WTC11 (cell line): ENCODE results near the gene EEFSEC. TPM values are rescaled to one million over a fixed set of nuclear protein-coding genes. Genes with fewer than 3 reads are reported as not detected.

ENCODE experiments used
- ATAC-seq: fragments of 200-7000 bp; cut with Tn5 transposase; 2 replicates; pipeline ENCODE4 v1.10.0; 2021; ENCODE audit warnings: mild to moderate bottlenecking, moderate library complexity
- CTCF ChIA-PET: fragments of 300-600 bp; sonication (Branson Sonifier 250); formaldehyde crosslinking; loops from one replicate; lab custom pipeline; 2021; ENCODE audit warnings: antibody characterized with exemption; lab: Charles Lee
- POLR2A ChIA-PET: fragments of 350-600 bp; sonication (Branson Sonifier 250); formaldehyde crosslinking; loops from one replicate; lab custom pipeline; 2021; ENCODE audit warnings: antibody characterized with exemption; lab: Charles Lee
- DNase-seq: peaks from one replicate; pipeline ENCODE4 v3.0.0; 2021; ENCODE audit warnings: low spot score
- H3K27ac Mint-ChIP-seq: 2 replicates; pipeline ENCODE4 v1.8.0; 2021; ENCODE audit warnings: mixed read lengths
- H3K27me3 Mint-ChIP-seq: 2 replicates; pipeline ENCODE4 v1.8.0; 2021; ENCODE audit warnings: low read depth, mild to moderate bottlenecking, moderate library complexity, mixed read lengths
- H3K36me3 Mint-ChIP-seq: 2 replicates; pipeline ENCODE4 v1.8.0; 2021; ENCODE audit warnings: mixed read lengths
- H3K4me1 Mint-ChIP-seq: 2 replicates; pipeline ENCODE4 v1.8.0; 2022; ENCODE audit warnings: mixed read lengths
- H3K4me3 Mint-ChIP-seq: 2 replicates; pipeline ENCODE4 v1.8.0; 2021; ENCODE audit warnings: mild to moderate bottlenecking, moderate library complexity, mixed read lengths
- H3K9me3 Mint-ChIP-seq: 2 replicates; pipeline ENCODE4 v1.8.0; 2021; ENCODE audit warnings: mixed read lengths
- AR ChIP-seq: fragments of 250-450 bp; sonication (Bioruptor Pico); IDR thresholded peaks from 2 replicates; pipeline ENCODE4 v1.9.0; 2021; ENCODE audit warnings: mild to moderate bottlenecking
- ATF1 ChIP-seq: sonication (generic); formaldehyde crosslinking; IDR thresholded peaks from 2 replicates; pipeline ENCODE4 v1.8.1; 2023; ENCODE audit warnings: mild to moderate bottlenecking, moderate library complexity, missing genetic modification reagents
- ATF6 ChIP-seq: sonication (generic); formaldehyde crosslinking; IDR thresholded peaks from 2 replicates; pipeline ENCODE4 v1.8.1; 2023; ENCODE audit warnings: mild to moderate bottlenecking, missing genetic modification reagents
- CBFB ChIP-seq: sonication (generic); formaldehyde crosslinking; IDR thresholded peaks from 2 replicates; pipeline ENCODE4 v1.8.1; 2022; ENCODE audit warnings: mild to moderate bottlenecking, low read depth, missing genetic modification reagents
- CREB1 ChIP-seq: sonication (generic); formaldehyde crosslinking; IDR thresholded peaks from 2 replicates; pipeline ENCODE4 v1.8.0; 2023; ENCODE audit warnings: mild to moderate bottlenecking, missing genetic modification reagents
- GABPB1 ChIP-seq: sonication (generic); formaldehyde crosslinking; IDR thresholded peaks from 2 replicates; pipeline ENCODE4 v1.8.1; 2023; ENCODE audit warnings: mild to moderate bottlenecking, missing genetic modification reagents
- NR2C2 ChIP-seq: sonication (generic); formaldehyde crosslinking; IDR thresholded peaks from 2 replicates; pipeline ENCODE4 v1.8.0; 2022; ENCODE audit warnings: mild to moderate bottlenecking, missing genetic modification reagents
- RELA ChIP-seq: sonication (generic); formaldehyde crosslinking; IDR thresholded peaks from 2 replicates; pipeline ENCODE4 v1.8.1; 2022; ENCODE audit warnings: missing genetic modification reagents, mild to moderate bottlenecking, borderline replicate concordance
- SP1 ChIP-seq: sonication (generic); formaldehyde crosslinking; conservative IDR thresholded peaks from 2 replicates; pipeline ENCODE4 v1.8.1; 2022; ENCODE audit warnings: missing genetic modification reagents
- USF1 ChIP-seq: sonication (generic); formaldehyde crosslinking; IDR thresholded peaks from 2 replicates; pipeline ENCODE4 v1.8.0; 2022; ENCODE audit warnings: mild to moderate bottlenecking, missing genetic modification reagents
- USF2 ChIP-seq: sonication (generic); formaldehyde crosslinking; IDR thresholded peaks from 2 replicates; pipeline ENCODE4 v1.8.1; 2023; ENCODE audit warnings: mild to moderate bottlenecking, missing genetic modification reagents, moderate library complexity
- ZBTB21 ChIP-seq: sonication (generic); formaldehyde crosslinking; IDR thresholded peaks from 2 replicates; pipeline ENCODE4 v1.8.1; 2023; ENCODE audit warnings: mild to moderate bottlenecking, missing genetic modification reagents, borderline replicate concordance
- ZBTB43 ChIP-seq: sonication (generic); formaldehyde crosslinking; IDR thresholded peaks from 2 replicates; pipeline ENCODE4 v1.8.1; 2023; ENCODE audit warnings: mild to moderate bottlenecking, missing genetic modification reagents
- ZNF671 ChIP-seq: fragments of 250-450 bp; sonication (Bioruptor Pico); IDR thresholded peaks from 2 replicates; pipeline ENCODE4 v1.8.0; 2021; ENCODE audit warnings: mild to moderate bottlenecking
- total RNA-seq: library from RNA; stranded (reverse); gene quantifications from 3 replicates; pipeline ENCODE4 v1.2.3, GENCODE V29; 2021

The EEFSEC gene
- total RNA-seq, 1 experiment from 2014 or later, result 13.7 TPM

- TF ChIP-seq AR (CRISPR knock-in tag), result no peak
- no peak for TF ChIP-seq USF2
- no peak for TF ChIP-seq USF1 (CRISPR knock-in tag)
- TF ChIP-seq, all 79 proteins: peak for 0
These were observed 62.7 kb downstream of the EEFSEC start (continued) for GRCh38 chr3:128215800-128216495.

- H3K36me3 Mint-ChIP-seq, result peaks cover 23% of the 10 kb centered on the region
- ChIA-PET POLR2A (no interaction called here), CTCF (interaction anchor here (0.9 kb wide), 1 partner anchor 8 kb away, joined by 4 read pairs; no protein-coding TSS in a partner anchor)
- H3K4me3 Mint-ChIP-seq, result no peak overlapping the region
- TF ChIP-seq GABPB1 (peak; percentile 95), ZBTB21 (CRISPR knock-in tag) (no peak)
- H3K27ac Mint-ChIP-seq, result no peak overlapping the region
- H3K9me3 Mint-ChIP-seq, result peaks cover 19% of the 10 kb centered on the region
- peaks cover 14% of the 10 kb centered on the region for H3K4me1 Mint-ChIP-seq
- ATAC-seq (no peak), DNase-seq (no peak)
- no peaks in the 10 kb centered on the region for H3K27me3 Mint-ChIP-seq
These were observed 64.6 kb downstream of the EEFSEC start for GRCh38 chr3:128217702-128218547.

- TF ChIP-seq ZNF671 (CRISPR knock-in tag), result no peak
- TF ChIP-seq CREB1 (CRISPR knock-in tag), result no peak
- no peak for TF ChIP-seq ATF1
- no peak overlapping the region for H3K27ac Mint-ChIP-seq
- peaks cover 27% of the 10 kb centered on the region for H3K9me3 Mint-ChIP-seq
- no peak for ATAC-seq
- H3K27me3 Mint-ChIP-seq, result no peaks in the 10 kb centered on the region
- peaks cover 31% of the 10 kb centered on the region for H3K36me3 Mint-ChIP-seq
- no peak for DNase-seq
- ChIA-PET POLR2A (no interaction called here), CTCF (interaction anchor here (0.9 kb wide), 1 partner anchor 8 kb away, joined by 4 read pairs; no protein-coding TSS in a partner anchor)
- no peak overlapping the region for H3K4me3 Mint-ChIP-seq
- peaks cover 14% of the 10 kb centered on the region for H3K4me1 Mint-ChIP-seq
These were observed 65.4 kb downstream of the EEFSEC start for GRCh38 chr3:128218548-128219257.

- POLR2A ChIA-PET, result interaction anchor here (0.6 kb wide), 1 partner anchor 477 kb away, joined by 6 read pairs; no protein-coding TSS in a partner anchor
- Mint-ChIP-seq H3K9me3 (peaks cover 35% of the 10 kb centered on the region), H3K27ac (no peak overlapping the region), H3K27me3 (no peaks in the 10 kb centered on the region), H3K4me1 (peaks cover 11% of the 10 kb centered on the region), H3K4me3 (no peak overlapping the region), H3K36me3 (peaks cover 36% of the 10 kb centered on the region)
- ATAC-seq (no peak), DNase-seq (no peak)
- CTCF ChIA-PET, result no interaction called here
- TF ChIP-seq CBFB (CRISPR knock-in tag) (no peak), SP1 (CRISPR knock-in tag) (no peak), USF1 (CRISPR knock-in tag) (no peak), ZBTB43 (CRISPR knock-in tag) (no peak), NR2C2 (CRISPR knock-in tag) (no peak), AR (CRISPR knock-in tag) (no peak), ATF6 (no peak), RELA (CRISPR knock-in tag) (no peak), ATF1 (no peak)
These were observed 68.0 kb downstream of the EEFSEC start for GRCh38 chr3:128221328-128221727.
